H1 (cell line): Measurements from ENCODE around the gene CHST9. TPM values are rescaled to one million over a fixed set of nuclear protein-coding genes. Genes with fewer than 3 reads are reported as not detected.

Source experiments
- CTCF ChIA-PET: fragments of 300-600 bp; sonication (Branson Sonifier 250); formaldehyde crosslinking; loops from one replicate; lab custom pipeline; 2021; ENCODE audit not compliant: partially characterized antibody; lab: Charles Lee
- POLR2A ChIA-PET: fragments of 300-600 bp; sonication (Branson Sonifier 250); formaldehyde crosslinking; loops from one replicate; lab custom pipeline; 2021; ENCODE audit warnings: inconsistent platforms; ENCODE audit not compliant: partially characterized antibody; lab: Charles Lee
- DNase-seq, 2 experiments: peaks; one replicate each; pipeline versions ENCODE4 v3.0.0 to v3.0.0-alpha.2; 2010 to 2022; ENCODE audit warnings: low spot score in 2 of 2, low read depth in 1 of 2, mixed read lengths in 1 of 2
- FAIRE-seq: peaks from 2 replicates; lab custom pipeline; 2011; peaks lifted over from hg19 to GRCh38; lab: Jason Lieb, UNC
- H2AFZ ChIP-seq: 2 replicates; pipeline ENCODE4 v1.8.1; 2012; ENCODE audit warnings: low read length, inconsistent platforms
- H2AK5ac ChIP-seq: 2 replicates; pipeline ENCODE4 v1.6.1; 2013; ENCODE audit warnings: low read depth, low read length
- H2BK120ac ChIP-seq: replicated peaks from 2 replicates; pipeline ENCODE3; 2013; ENCODE audit warnings: low read depth, low read length, inconsistent platforms
- H2BK12ac ChIP-seq: 2 replicates; pipeline ENCODE4 v1.6.1; 2013; ENCODE audit warnings: low read depth, low read length
- H2BK15ac ChIP-seq: 2 replicates; pipeline ENCODE4 v1.6.1; 2013; ENCODE audit warnings: low read length
- H2BK20ac ChIP-seq: 2 replicates; pipeline ENCODE4 v1.6.1; 2013; ENCODE audit warnings: low read length
- H2BK5ac ChIP-seq: 2 replicates; pipeline ENCODE4 v1.6.1; 2013; ENCODE audit warnings: low read depth, low read length
- H3K14ac ChIP-seq: 2 replicates; pipeline ENCODE4 v1.6.1; 2013; ENCODE audit warnings: inconsistent platforms; ENCODE audit not compliant: insufficient read length
- H3K18ac ChIP-seq: 2 replicates; pipeline ENCODE4 v1.6.1; 2013; ENCODE audit warnings: low read length; ENCODE audit errors: extremely low read depth
- H3K23ac ChIP-seq: 2 replicates; pipeline ENCODE4 v1.6.1; 2013; ENCODE audit warnings: inconsistent platforms; ENCODE audit not compliant: insufficient read length
- H3K23me2 ChIP-seq: 2 replicates; pipeline ENCODE4 v1.6.1; 2013; ENCODE audit warnings: low read depth, low read length
- H3K27ac ChIP-seq: 2 replicates; pipeline ENCODE4 v1.6.1; 2011; ENCODE audit warnings: low read depth, low read length, inconsistent platforms
- H3K27me3 ChIP-seq, 4 experiments: replicated peaks in 1 of 4; 1 replicate in 1 of 4; 2 replicates in 3 of 4; pipeline versions ENCODE4 v1.6.1 to v1.8.1; 2011 to 2013; ENCODE audit warnings: low read length in 3 of 4, mild to moderate bottlenecking in 3 of 4, inconsistent platforms in 2 of 4, mixed read lengths in 2 of 4, moderate library complexity in 1 of 4; ENCODE audit not compliant: control insufficient read depth in 3 of 4, insufficient read depth in 3 of 4; ENCODE audit errors: extremely low read depth in 1 of 4
- H3K36me3 ChIP-seq, 4 experiments: 2 replicates each; pipeline versions ENCODE4 v1.6.1 to v1.8.1; 2011 to 2013; ENCODE audit warnings: mild to moderate bottlenecking in 4 of 4, low read length in 3 of 4, moderate library complexity in 2 of 4, control low read depth in 1 of 4, inconsistent platforms in 1 of 4; ENCODE audit not compliant: insufficient read depth in 4 of 4, control insufficient read depth in 2 of 4
- H3K4ac ChIP-seq: replicated peaks from 2 replicates; pipeline ENCODE3; 2013; ENCODE audit warnings: low read length, low read depth, mixed read lengths, inconsistent platforms; ENCODE audit not compliant: insufficient read length
- H3K4me1 ChIP-seq, 4 experiments: replicated peaks in 1 of 4; 1 replicate in 1 of 4; 2 replicates in 3 of 4; pipeline versions ENCODE4 v1.6.1 to v1.8.1; 2011 to 2013; ENCODE audit warnings: low read length in 3 of 4, inconsistent platforms in 2 of 4, mixed read lengths in 1 of 4; ENCODE audit not compliant: insufficient read depth in 4 of 4, control insufficient read depth in 3 of 4
- H3K4me2 ChIP-seq, 2 experiments: 2 replicates each; pipeline versions ENCODE4 v1.6.1 to v1.8.1; 2011 to 2013; ENCODE audit warnings: low read depth in 2 of 2, low read length in 2 of 2, control low read depth in 1 of 2, inconsistent platforms in 1 of 2, mild to moderate bottlenecking in 1 of 2; ENCODE audit not compliant: insufficient read depth in 1 of 2
- H3K4me3 ChIP-seq, 4 experiments: fragments of 200-600, 300-600 bp in 1 of 4; sonication (generic), shearing (Covaris generic), sonication (Bioruptor Twin) in 1 of 4; 2 replicates each; pipeline versions ENCODE4 v1.5.1 to v1.8.1; 2011 to 2016; ENCODE audit warnings: low read length in 4 of 4, low read depth in 3 of 4, control low read depth in 2 of 4, inconsistent platforms in 2 of 4, mild to moderate bottlenecking in 2 of 4, mixed read lengths in 1 of 4, moderate library complexity in 1 of 4; ENCODE audit not compliant: insufficient read depth in 2 of 4; ENCODE audit errors: extremely low read depth in 1 of 4
- H3K56ac ChIP-seq: replicated peaks from 2 replicates; pipeline ENCODE3; 2013; ENCODE audit warnings: low read depth, mild to moderate bottlenecking, mixed read lengths, low read length, inconsistent platforms; ENCODE audit not compliant: insufficient read length
- H3K79me1 ChIP-seq: 2 replicates; pipeline ENCODE4 v1.6.1; 2013; ENCODE audit warnings: low read depth, low read length, control low read depth
- H3K79me2 ChIP-seq, 2 experiments: 2 replicates each; pipeline versions ENCODE4 v1.6.1 to v1.8.1; 2012 to 2013; ENCODE audit warnings: low read length in 2 of 2, mild to moderate bottlenecking in 2 of 2, inconsistent platforms in 1 of 2; ENCODE audit not compliant: insufficient read depth in 2 of 2, control insufficient read depth in 1 of 2
- H3K9ac ChIP-seq, 4 experiments: replicated peaks in 1 of 4; 1 replicate in 1 of 4; 2 replicates in 3 of 4; pipeline versions ENCODE4 v1.6.1 to v1.8.1; 2011 to 2013; ENCODE audit warnings: low read depth in 3 of 4, low read length in 3 of 4, control low read depth in 2 of 4, mild to moderate bottlenecking in 2 of 4, moderate library complexity in 2 of 4, inconsistent platforms in 1 of 4; ENCODE audit errors: extremely low read depth in 1 of 4
- H3K9me3 ChIP-seq, 2 experiments: 2 replicates each; pipeline versions ENCODE4 v1.6.1 to v1.8.1; 2012 to 2013; ENCODE audit warnings: mild to moderate bottlenecking in 2 of 2, moderate library complexity in 2 of 2, control low read depth in 1 of 2, inconsistent platforms in 1 of 2, low read depth in 1 of 2, low read length in 1 of 2, mixed read lengths in 1 of 2; ENCODE audit not compliant: insufficient read depth in 2 of 2
- H4K20me1 ChIP-seq, 2 experiments: replicated peaks in 1 of 2; 2 replicates each; pipeline versions ENCODE3 to v1.8.1; 2011 to 2013; ENCODE audit warnings: inconsistent platforms in 2 of 2, low read length in 2 of 2, mild to moderate bottlenecking in 1 of 2; ENCODE audit not compliant: insufficient read depth in 2 of 2, control insufficient read depth in 1 of 2
- H4K5ac ChIP-seq: 2 replicates; pipeline ENCODE4 v1.6.1; 2013; ENCODE audit warnings: low read length, low read depth, mixed read lengths, inconsistent platforms; ENCODE audit not compliant: insufficient read length
- H4K8ac ChIP-seq: 2 replicates; pipeline ENCODE4 v1.8.0; 2013; ENCODE audit warnings: mild to moderate bottlenecking, moderate library complexity, low read length, inconsistent platforms; ENCODE audit not compliant: insufficient read depth; ENCODE audit errors: extremely low read depth
- H4K91ac ChIP-seq: replicated peaks from 2 replicates; pipeline ENCODE3; 2013; ENCODE audit warnings: low read length, mixed read lengths, inconsistent platforms; ENCODE audit not compliant: insufficient read length
- CTCF ChIP-seq, 3 experiments: IDR thresholded peaks; 1 replicate in 2 of 3; 2 replicates in 1 of 3; pipeline versions ENCODE4 v1.5.1 to v1.6.1; 2011; ENCODE audit warnings: low read length in 3 of 3, mild to moderate bottlenecking in 3 of 3, inconsistent platforms in 2 of 3, low read depth in 1 of 3, moderate library complexity in 1 of 3; ENCODE audit not compliant: insufficient read depth in 1 of 3; ENCODE audit errors: control extremely low read depth in 1 of 3
- KDM4A ChIP-seq: IDR thresholded peaks from one replicate; pipeline ENCODE4 v1.7.1; 2012; ENCODE audit warnings: low read depth, mild to moderate bottlenecking, moderate library complexity, low read length, inconsistent platforms; ENCODE audit not compliant: severe bottlenecking
- RAD21 ChIP-seq, 2 experiments: IDR thresholded peaks in 1 of 2; conservative IDR thresholded peaks in 1 of 2; 2 replicates each; pipeline ENCODE4 v1.6.1; 2011; ENCODE audit warnings: low read depth in 2 of 2, low read length in 2 of 2, improper control_type of control experiment in 1 of 2, inconsistent platforms in 1 of 2, mild to moderate bottlenecking in 1 of 2, moderate library complexity in 1 of 2
- WGBS, 2 experiments: shearing (Covaris generic) in 1 of 2; methylation state at CpG; one replicate each; pipeline versions ENCODE4 v1.1.6 to v1.1.7; 2013 to 2015; ENCODE audit warnings: low lambda C conversion rate in 2 of 2, mixed read lengths in 2 of 2, inconsistent platforms in 1 of 2, low coverage in 1 of 2, missing lambda C conversion rate in 1 of 2; ENCODE audit not compliant: insufficient replicate concordance in 2 of 2, insufficient coverage in 1 of 2, insufficient read length in 1 of 2; ENCODE audit errors: extremely low coverage in 1 of 2, missing lambda C conversion rate in 1 of 2; 5-methylcytosine and 5-hydroxymethylcytosine counted together
- polyA plus RNA-seq, 7 experiments: library from polyadenylated mRNA; depleted of rRNA in 3 of 7; stranded (reverse) in 5 of 7; unstranded in 2 of 7; fragments of >200 nt in 5 of 7; fragments of 200-250 nt in 2 of 7; gene quantifications; 1 replicate in 5 of 7; 2 replicates in 1 of 7; 4 replicates in 1 of 7; pipeline versions ENCODE4 v1.2.1 to v1.2.3, GENCODE V29; 2011 to 2013; ENCODE audit warnings: missing spikeins in 2 of 7, mixed read lengths in 2 of 7
- total RNA-seq: library from RNA; stranded (reverse); fragmentation: NEBNext Ultra II Directional; extraction: Animal tissue kit (Norgen Biotek cat#: 25700); gene quantifications from 2 replicates; pipeline ENCODE4 v1.2.1, GENCODE V29; 2021

The CHST9 gene
- total and polyA plus RNA-seq, 2 of the 8 experiments (the other 6 are each of a cell fraction or from before 2014, with no cell fraction given), result 3.2 to 24.3 TPM

DNA sequence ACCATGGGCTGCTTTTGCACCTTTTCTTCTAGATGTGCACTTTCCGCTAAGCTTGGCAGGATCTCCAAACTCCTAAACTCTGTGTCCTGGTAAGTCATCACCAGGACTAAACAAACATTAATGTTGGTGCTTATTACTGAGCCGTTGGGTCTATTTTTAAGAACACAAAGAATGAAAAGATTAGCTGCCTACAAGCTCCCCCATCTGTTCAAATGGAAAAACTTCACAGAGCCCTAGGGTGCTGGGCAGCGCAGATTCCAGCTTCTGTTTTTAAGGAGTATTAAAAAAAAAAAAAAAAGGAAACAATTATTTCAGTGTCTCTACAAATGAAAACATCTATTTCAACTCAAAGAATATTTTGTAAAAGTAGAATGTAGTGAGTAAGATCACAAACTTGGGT is 221.8 kb downstream of the CHST9 start:
- H3K56ac ChIP-seq, result no peak overlapping the region
- CTCF ChIA-PET, result interaction anchor here (0.6 to 4.6 kb wide), 15 partner anchors 8 to 196 kb away, joined by 3 to 26 read pairs (median 3); no protein-coding TSS in a partner anchor
- no peak overlapping the region for H2AK5ac ChIP-seq
- H3K4ac ChIP-seq, result no peak overlapping the region
- H3K9me3 ChIP-seq, result no peaks in the 10 kb centered on the region
- no peaks in the 10 kb centered on the region for H3K23me2 ChIP-seq
- no peak overlapping the region for H3K4me3 ChIP-seq
- no peak overlapping the region for H4K8ac ChIP-seq
- H3K9ac ChIP-seq, result no peak overlapping the region
- FAIRE-seq, result peak; percentile 66
- no peak overlapping the region for H3K14ac ChIP-seq
- no peaks in the 10 kb centered on the region for H3K36me3 ChIP-seq
- H2BK12ac ChIP-seq, result no peak overlapping the region
- 82% methylated on average over 3 of the region's 3 CpGs; no CpG with 5 or more reads in 1 of the 2 experiments for WGBS, 2 experiments
- no peak overlapping the region for H3K23ac ChIP-seq
- no peak overlapping the region for H4K5ac ChIP-seq
- no peaks in the 10 kb centered on the region for H3K27me3 ChIP-seq
- TF ChIP-seq CTCF (IDR thresholded peaks at IDR 0.05; ENCODE audit: control extremely low read depth in 1 of 3, insufficient read depth in 1 of 3, low read depth in 1 of 3, low read length in 3 of 3) (peak in 2 of 3 experiments; percentile 24 to 25; a peak in 2 of 4 replicates), KDM4A (no peak), RAD21 (IDR thresholded peaks at IDR 0.05 in 1 of 2, conservative IDR thresholded peaks at IDR 0.05 in 1 of 2; ENCODE audit: low read depth in 2 of 2, low read length in 2 of 2) (peak; percentile 58)
- no peak overlapping the region for H2BK20ac ChIP-seq
- no peaks in the 10 kb centered on the region for H3K4me1 ChIP-seq
- no peak overlapping the region for H2AFZ ChIP-seq
- H3K79me1 ChIP-seq, result no peaks in the 10 kb centered on the region
- no peak overlapping the region for H4K91ac ChIP-seq
- POLR2A ChIA-PET, result no interaction called here
- DNase-seq, result no peak
- H3K27ac ChIP-seq, result no peak overlapping the region
- no peak overlapping the region for H2BK120ac ChIP-seq
- no peak overlapping the region for H3K18ac ChIP-seq
- no peak overlapping the region for H2BK15ac ChIP-seq
- H3K79me2 ChIP-seq, result no peaks in the 10 kb centered on the region
- H2BK5ac ChIP-seq, result no peak overlapping the region
- no peak overlapping the region for H3K4me2 ChIP-seq
- H4K20me1 ChIP-seq, result no peaks in the 10 kb centered on the region
